GM12872 (cell line): ENCODE results near the gene CGNL1.

Source experiments
- CTCF ChIP-seq: IDR thresholded peaks from 3 replicates; pipeline ENCODE4 v1.5.1; 2011; ENCODE audit warnings: low read depth, mild to moderate bottlenecking, low read length, moderate library complexity; ENCODE audit not compliant: insufficient read depth

The CGNL1 gene

GRCh38 chr15:57540736-57541135 lies 164.4 kb downstream of the CGNL1 start:
- no peak for TF ChIP-seq CTCF

- no peak for TF ChIP-seq CTCF
These were observed 165.0 kb downstream of the CGNL1 start for GRCh38 chr15:57541271-57541670.

GRCh38 chr15:57541805-57542504 lies 165.7 kb downstream of the CGNL1 start:
- peak; percentile 91 for TF ChIP-seq CTCF

- no peak for TF ChIP-seq CTCF
These were observed 166.2 kb downstream of the CGNL1 start for GRCh38 chr15:57542505-57542817.

GRCh38 chr15:57544848-57545480 lies 168.7 kb downstream of the CGNL1 start:
- no peak for TF ChIP-seq CTCF

GRCh38 chr15:57545995-57546394 lies 169.7 kb downstream of the CGNL1 start:
- no peak for TF ChIP-seq CTCF

GRCh38 chr15:57547243-57547755 lies 171.0 kb downstream of the CGNL1 start:
- TF ChIP-seq CTCF = no peak
